Measurements from ENCODE around the gene CPA2.

DNA sequence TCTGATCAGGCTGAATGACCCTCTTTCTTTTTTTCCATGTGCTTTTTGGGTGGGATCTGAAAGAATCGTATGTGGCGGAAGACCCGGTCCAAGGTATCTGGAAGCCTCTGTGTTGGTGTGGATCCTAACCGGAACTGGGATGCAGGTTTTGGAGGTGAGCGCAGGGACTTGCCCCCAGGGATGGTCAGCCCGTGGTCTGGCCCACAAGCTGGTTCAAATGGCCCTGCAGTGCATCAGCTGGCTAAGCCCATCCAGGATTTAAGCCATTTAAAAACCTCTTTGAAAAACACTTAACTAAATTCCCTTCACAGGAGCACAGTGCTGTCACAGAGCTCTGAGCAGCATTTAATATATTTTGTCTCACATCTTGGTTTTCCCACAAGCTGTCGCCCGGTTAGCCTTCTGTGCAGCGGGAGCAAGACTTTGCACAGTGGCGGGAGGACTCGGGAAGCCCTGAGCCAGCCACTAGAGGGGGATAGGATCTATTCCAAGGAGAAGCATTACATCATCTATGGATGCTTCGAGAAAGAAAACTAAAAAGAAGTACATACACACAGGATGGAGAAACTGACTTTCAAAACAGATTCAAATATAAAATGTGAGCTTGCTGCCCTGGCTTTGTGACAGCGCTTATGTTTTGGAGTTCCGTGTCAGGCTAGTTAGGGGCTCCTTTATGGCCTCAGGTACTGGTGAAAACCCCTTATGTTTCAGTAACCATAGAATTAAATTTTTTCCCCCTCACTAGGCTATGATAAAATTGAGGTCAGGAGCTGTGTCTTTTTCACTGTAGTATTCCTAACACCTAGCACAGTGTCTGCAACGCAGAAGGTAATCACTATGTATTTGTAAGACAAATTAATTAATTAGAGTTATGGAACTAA lies 11.3 kb downstream of the CPA2 start:
- TF ChIP-seq POLR2A (IDR thresholded peaks at IDR 0.05; ENCODE audit: low read length), result no peak
- TF ChIP-seq GATA1 (IDR thresholded peaks at IDR 0.05; ENCODE audit: low read depth, low read length), result no peak
